Lower leg skin (tissue), 3 donors: ENCODE data around the gene KRT39.

Experiments
- CTCF ChIP-seq, 3 donors: fragments of 450-650 bp; IDR thresholded peaks; one replicate each; pipeline ENCODE4 v1.5.1; 2016; ENCODE audit warnings: antibody characterized with exemption in 3 of 3, mild to moderate bottlenecking in 3 of 3, moderate library complexity in 2 of 3
- POLR2A ChIP-seq, 2 donors: fragments of 450-650 bp; IDR thresholded peaks; one replicate each; pipeline ENCODE4 v1.6.1; 2016 to 2017; ENCODE audit warnings: antibody characterized with exemption in 2 of 2, mild to moderate bottlenecking in 1 of 2, moderate library complexity in 1 of 2

DNA sequence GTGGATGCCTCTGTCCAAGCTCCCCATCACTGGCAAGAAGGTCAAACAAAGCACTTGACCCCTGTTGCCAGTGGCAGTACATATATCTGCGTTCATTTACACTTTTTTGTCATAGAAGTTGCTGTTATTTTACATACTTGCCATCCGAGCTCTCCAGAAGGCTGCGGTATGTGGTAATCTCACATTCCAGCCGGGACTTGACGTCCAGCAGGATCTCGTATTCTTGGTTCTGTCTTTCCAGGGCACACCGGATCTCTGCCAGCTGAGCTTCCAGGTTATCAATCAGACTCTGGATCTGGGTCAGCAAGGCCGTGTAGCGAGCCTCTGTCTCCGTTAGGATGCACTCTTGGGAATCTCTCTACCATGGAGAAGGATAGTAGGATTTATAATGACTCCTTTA, 6.6 kb downstream of the KRT39 start:
- TF ChIP-seq CTCF (IDR thresholded peaks at IDR 0.05) (no peak), POLR2A (IDR thresholded peaks at IDR 0.05) (no peak)
